HG03460 (cell line): ENCODE data around the gene UGT1A3.

Experiments
- ATAC-seq: cut with Tn5 transposase; IDR thresholded peaks from one replicate; pipeline ENCODE4 v1.9.1; 2021; ENCODE audit not compliant: unreplicated experiment

UGT1A3 gene

GRCh38 chr2:233756429-233757081 is 27.7 kb downstream of the UGT1A3 start:
- no peak for ATAC-seq

- ATAC-seq = no peak
Measured at GRCh38 chr2:233758141-233758540, 29.3 kb downstream of the UGT1A3 start.

- ATAC-seq = no peak
Measured at GRCh38 chr2:233758849-233759248, 30.0 kb downstream of the UGT1A3 start.

- no peak for ATAC-seq
Measured at GRCh38 chr2:233760043-233760442, 31.2 kb downstream of the UGT1A3 start, which contains the start of gene UGT1A1. Gene UGT1A1, plus strand, starts transcription at chr2:233760270. Its CDS starts 18 bp downstream, at chr2:233760288.

GRCh38 chr2:233761040-233761769 is 32.4 kb downstream of the UGT1A3 start:
- no peak for ATAC-seq

GRCh38 chr2:233764264-233764663 is 35.4 kb downstream of the UGT1A3 start:
- no peak for ATAC-seq

GRCh38 chr2:233764761-233765160 is 35.9 kb downstream of the UGT1A3 start:
- ATAC-seq = no peak

GRCh38 chr2:233766416-233766815 is 37.6 kb downstream of the UGT1A3 start:
- ATAC-seq = no peak

- ATAC-seq = no peak
Measured at GRCh38 chr2:233768076-233768475, 39.2 kb downstream of the UGT1A3 start.

GRCh38 chr2:233769260-233769659 is 40.4 kb downstream of the UGT1A3 start:
- no peak for ATAC-seq

- ATAC-seq = no peak
Measured at GRCh38 chr2:233772153-233772552, 43.3 kb downstream of the UGT1A3 start.

- ATAC-seq = no peak
Measured at GRCh38 chr2:233772583-233772982, 43.7 kb downstream of the UGT1A3 start.

- ATAC-seq = no peak
Measured at GRCh38 chr2:233773854-233774253, 45.0 kb downstream of the UGT1A3 start.

- ATAC-seq = no peak
Measured at GRCh38 chr2:233775414-233775813, 46.6 kb downstream of the UGT1A3 start.

- ATAC-seq = no peak
Measured at GRCh38 chr2:233778030-233778429, 49.2 kb downstream of the UGT1A3 start, which contains the start of gene MROH2A. Gene MROH2A, plus strand, starts transcription at chr2:233778330. Its CDS starts 1,029 bp downstream, at chr2:233779359.

GRCh38 chr2:233779722-233780121 is 50.9 kb downstream of the UGT1A3 start:
- ATAC-seq = no peak

- ATAC-seq = no peak
Measured at GRCh38 chr2:233780771-233781170, 51.9 kb downstream of the UGT1A3 start.

GRCh38 chr2:233789554-233789953 is 60.7 kb downstream of the UGT1A3 start:
- ATAC-seq = no peak

GRCh38 chr2:233791151-233791882 is 62.5 kb downstream of the UGT1A3 start:
- ATAC-seq = no peak

- ATAC-seq = no peak
Measured at GRCh38 chr2:233791883-233792329, 63.1 kb downstream of the UGT1A3 start.

- ATAC-seq = no peak
Measured at GRCh38 chr2:233792720-233793119, 63.9 kb downstream of the UGT1A3 start.
